ENCODE data around the gene ZNF653. TPM values are rescaled to one million over a fixed set of nuclear protein-coding genes. Genes with fewer than 3 reads are reported as not detected.
A peak's percentile ranks its signal among the peaks of the same experiment; 100 is the strongest.
"Not testable (repeated sequence)": the region's sequence is repeated elsewhere in the genome, so short reads cannot be mapped to it uniquely, and the experiment has no call there.

The ZNF653 gene
- total RNA-seq, 2 donors from 2014 or later, result 23.7 to 23.8 TPM

- no peak for DNase-seq (ENCODE audit: low spot score)
- Mint-ChIP-seq H3K36me3 (no peaks in the 10 kb centered on the region), H3K9me3 (no peaks in the 10 kb centered on the region), H3K27me3 (peaks cover 10 to 12% of the 10 kb centered on the region in 2 donors), H3K4me1 (ENCODE audit: low read depth in 2 of 2) (no peaks in the 10 kb centered on the region), H3K27ac (no peak overlapping the region), H3K4me3 (no peak overlapping the region)
- ATAC-seq, result no peak
Measured at GRCh38 chr19:11463391-11463790, 42.2 kb downstream of the ZNF653 start.

- H3K27me3 Mint-ChIP-seq, result peaks cover 8 to 12% of the 10 kb centered on the region in 2 donors
- H3K9me3 Mint-ChIP-seq, result no peaks in the 10 kb centered on the region
- H3K36me3 Mint-ChIP-seq, result no peaks in the 10 kb centered on the region
- H3K4me1 Mint-ChIP-seq (ENCODE audit: low read depth in 2 of 2), result no peaks in the 10 kb centered on the region
- no peak overlapping the region for H3K27ac Mint-ChIP-seq
- no peak for DNase-seq (ENCODE audit: low spot score)
- no peak for ATAC-seq
- H3K4me3 Mint-ChIP-seq, result no peak overlapping the region
Measured at GRCh38 chr19:11461453-11461852, 44.2 kb downstream of the ZNF653 start.

GRCh38 chr19:11460207-11460606 lies 45.4 kb downstream of the ZNF653 start:
- H3K4me3 Mint-ChIP-seq, result no peak overlapping the region
- no peaks in the 10 kb centered on the region for H3K9me3 Mint-ChIP-seq
- no peak for DNase-seq (ENCODE audit: low spot score)
- peak in 1 of 2 donors; percentile 32 for ATAC-seq
- no peaks in the 10 kb centered on the region for H3K36me3 Mint-ChIP-seq
- no peak overlapping the region for H3K27ac Mint-ChIP-seq
- no peaks in the 10 kb centered on the region for H3K4me1 Mint-ChIP-seq (ENCODE audit: low read depth in 2 of 2)
- H3K27me3 Mint-ChIP-seq, result peaks cover 8 to 12% of the 10 kb centered on the region in 2 donors

GRCh38 chr19:11458912-11459311 lies 46.7 kb downstream of the ZNF653 start:
- not testable (repeated sequence) for DNase-seq (ENCODE audit: low spot score); H3K4me1 Mint-ChIP-seq (ENCODE audit: low read depth in 2 of 2); H3K36me3 Mint-ChIP-seq; ATAC-seq; H3K27ac Mint-ChIP-seq; H3K9me3 Mint-ChIP-seq; H3K4me3 Mint-ChIP-seq
- H3K27me3 Mint-ChIP-seq, result peaks cover 8 to 12% of the 10 kb centered on the region in 2 donors

- no peaks in the 10 kb centered on the region for H3K9me3 Mint-ChIP-seq
- ATAC-seq (peak; percentile 17 to 34), DNase-seq (ENCODE audit: low spot score) (no peak)
- H3K27me3 Mint-ChIP-seq, result peaks cover 8 to 12% of the 10 kb centered on the region in 2 donors
- no peaks in the 10 kb centered on the region for H3K36me3 Mint-ChIP-seq
- H3K4me1 Mint-ChIP-seq (ENCODE audit: low read depth in 2 of 2), result no peaks in the 10 kb centered on the region
- H3K27ac Mint-ChIP-seq, result no peak overlapping the region
- H3K4me3 Mint-ChIP-seq, result no peak overlapping the region
Measured at GRCh38 chr19:11458236-11458900, 47.3 kb downstream of the ZNF653 start.

- Mint-ChIP-seq H3K36me3 (no peaks in the 10 kb centered on the region), H3K27ac (no peak overlapping the region), H3K27me3 (peaks cover 8 to 12% of the 10 kb centered on the region in 2 donors), H3K4me1 (ENCODE audit: low read depth in 2 of 2) (no peaks in the 10 kb centered on the region), H3K9me3 (no peaks in the 10 kb centered on the region), H3K4me3 (no peak overlapping the region)
- ATAC-seq (peak in 1 of 2 donors; percentile 9), DNase-seq (ENCODE audit: low spot score) (no peak)
Measured at GRCh38 chr19:11457831-11458230, 47.8 kb downstream of the ZNF653 start.

GRCh38 chr19:11457115-11457514 lies 48.5 kb downstream of the ZNF653 start:
- no peak overlapping the region for H3K4me3 Mint-ChIP-seq
- no peaks in the 10 kb centered on the region for H3K4me1 Mint-ChIP-seq (ENCODE audit: low read depth in 2 of 2)
- ATAC-seq (peak in 1 of 2 donors; percentile 7), DNase-seq (ENCODE audit: low spot score) (no peak)
- peaks cover 8 to 12% of the 10 kb centered on the region in 2 donors for H3K27me3 Mint-ChIP-seq
- H3K36me3 Mint-ChIP-seq, result no peaks in the 10 kb centered on the region
- H3K9me3 Mint-ChIP-seq, result no peaks in the 10 kb centered on the region
- no peak overlapping the region for H3K27ac Mint-ChIP-seq

- Mint-ChIP-seq H3K4me3 (no peak overlapping the region), H3K36me3 (no peaks in the 10 kb centered on the region)
- ATAC-seq, result no peak
Measured at GRCh38 chr19:11456659-11457058, 49.0 kb downstream of the ZNF653 start.

GRCh38 chr19:11455233-11455554 lies 50.4 kb downstream of the ZNF653 start:
- not testable (repeated sequence) for H3K4me1 Mint-ChIP-seq (ENCODE audit: low read depth in 2 of 2); DNase-seq (ENCODE audit: low spot score); ATAC-seq; H3K27me3 Mint-ChIP-seq; H3K9me3 Mint-ChIP-seq; H3K4me3 Mint-ChIP-seq; H3K27ac Mint-ChIP-seq; H3K36me3 Mint-ChIP-seq

More at GRCh38 chr19:11456659-11457058, 49.0 kb downstream of the ZNF653 start:
- Mint-ChIP-seq H3K4me1 (ENCODE audit: low read depth in 2 of 2) (no peaks in the 10 kb centered on the region), H3K9me3 (no peaks in the 10 kb centered on the region), H3K27ac (no peak overlapping the region), H3K27me3 (peaks cover 8 to 12% of the 10 kb centered on the region in 2 donors)
- DNase-seq (ENCODE audit: low spot score), result no peak

GRCh38 chr19:11453468-11454341 lies 51.9 kb downstream of the ZNF653 start:
- no peaks in the 10 kb centered on the region for H3K4me1 Mint-ChIP-seq (ENCODE audit: low read depth in 2 of 2)
- H3K27ac Mint-ChIP-seq, result no peak overlapping the region
- H3K4me3 Mint-ChIP-seq, result no peak overlapping the region
- H3K27me3 Mint-ChIP-seq, result no peaks in the 10 kb centered on the region
- no peak for ATAC-seq
- no peaks in the 10 kb centered on the region for H3K36me3 Mint-ChIP-seq
- H3K9me3 Mint-ChIP-seq, result no peaks in the 10 kb centered on the region
- DNase-seq (ENCODE audit: low spot score), result no peak

- Mint-ChIP-seq H3K4me3 (no peak overlapping the region), H3K4me1 (ENCODE audit: low read depth in 2 of 2) (no peaks in the 10 kb centered on the region), H3K27ac (no peak overlapping the region), H3K36me3 (no peaks in the 10 kb centered on the region), H3K27me3 (no peaks in the 10 kb centered on the region), H3K9me3 (no peaks in the 10 kb centered on the region)
- no peak for DNase-seq (ENCODE audit: low spot score)
- ATAC-seq, result no peak
Measured at GRCh38 chr19:11452620-11453310, 52.9 kb downstream of the ZNF653 start.

- Mint-ChIP-seq H3K27me3 (no peaks in the 10 kb centered on the region), H3K4me1 (ENCODE audit: low read depth in 2 of 2) (no peaks in the 10 kb centered on the region), H3K4me3 (no peak overlapping the region), H3K36me3 (no peaks in the 10 kb centered on the region), H3K9me3 (no peaks in the 10 kb centered on the region), H3K27ac (no peak overlapping the region)
- ATAC-seq (no peak), DNase-seq (ENCODE audit: low spot score) (no peak)
Measured at GRCh38 chr19:11451871-11452619, 53.6 kb downstream of the ZNF653 start.

GRCh38 chr19:11451327-11451870 lies 54.2 kb downstream of the ZNF653 start:
- DNase-seq (ENCODE audit: low spot score) (no peak), ATAC-seq (no peak)
- H3K36me3 Mint-ChIP-seq, result no peaks in the 10 kb centered on the region
- H3K4me1 Mint-ChIP-seq (ENCODE audit: low read depth in 2 of 2), result no peaks in the 10 kb centered on the region
- no peaks in the 10 kb centered on the region for H3K9me3 Mint-ChIP-seq
- no peaks in the 10 kb centered on the region for H3K27me3 Mint-ChIP-seq
- H3K27ac Mint-ChIP-seq, result no peak overlapping the region
- H3K4me3 Mint-ChIP-seq, result no peak overlapping the region

Measured in natural killer cell treated with Interleukin-12 subunit alpha and Interleukin-12 subunit beta and Interleukin-15 and Interleukin-18, amount 100 ng/mL, for 72 hours (primary cell).